ENCODE results near the gene CEP97.

The CEP97 gene

DNA sequence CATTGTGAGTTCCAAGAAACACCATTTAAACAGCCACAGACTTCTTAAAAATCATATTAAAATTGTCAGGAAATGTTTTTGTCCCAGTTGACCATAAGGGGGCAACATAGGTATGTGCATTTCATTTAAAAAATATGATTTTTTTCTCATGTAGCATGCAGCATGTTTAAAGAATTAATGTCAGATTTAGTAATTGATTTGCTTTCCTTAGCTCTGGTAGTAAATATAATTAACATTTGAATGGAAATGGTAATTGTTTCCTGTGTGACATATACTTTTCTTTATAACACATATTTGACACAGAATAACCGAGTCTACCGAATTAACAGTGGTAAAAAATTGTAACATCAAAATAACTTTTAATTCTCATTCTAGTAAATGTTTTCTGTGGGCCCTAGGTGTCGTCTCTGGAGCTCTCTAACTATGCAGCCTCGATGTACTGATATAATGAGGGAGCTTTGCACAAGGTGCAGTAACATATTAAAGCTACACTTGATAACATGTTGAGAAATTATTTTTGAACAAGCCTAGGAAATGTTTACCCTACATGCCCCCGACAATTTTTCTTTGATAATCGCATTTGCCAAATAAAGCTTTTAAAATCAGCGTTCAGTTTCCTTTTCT is 89.5 kb downstream of the CEP97 start:
- no peak overlapping the region for H3K4me3 ChIP-seq (ENCODE audit: low read depth, low read length)

DNA sequence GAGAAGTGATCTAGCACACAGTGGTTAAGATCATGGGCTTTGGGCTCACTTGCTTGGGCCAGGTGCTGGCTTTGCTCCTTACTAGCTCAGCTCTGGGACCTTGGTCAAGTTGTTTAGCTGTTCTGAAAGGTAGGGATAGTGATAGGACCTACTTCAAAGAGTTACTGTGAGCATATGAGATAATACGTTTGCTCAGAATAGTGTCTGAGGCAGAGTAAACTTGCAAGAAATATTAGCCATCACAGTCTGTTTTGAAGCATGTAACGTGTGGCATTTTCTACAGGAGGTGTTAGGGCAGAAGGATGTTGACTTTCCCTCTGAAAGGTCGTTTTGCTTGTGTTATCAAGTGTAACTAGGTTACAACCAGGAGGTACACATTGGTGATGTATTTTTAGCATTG is 90.4 kb downstream of the CEP97 start:
- H3K4me3 ChIP-seq (ENCODE audit: low read depth, low read length), result no peak overlapping the region

DNA sequence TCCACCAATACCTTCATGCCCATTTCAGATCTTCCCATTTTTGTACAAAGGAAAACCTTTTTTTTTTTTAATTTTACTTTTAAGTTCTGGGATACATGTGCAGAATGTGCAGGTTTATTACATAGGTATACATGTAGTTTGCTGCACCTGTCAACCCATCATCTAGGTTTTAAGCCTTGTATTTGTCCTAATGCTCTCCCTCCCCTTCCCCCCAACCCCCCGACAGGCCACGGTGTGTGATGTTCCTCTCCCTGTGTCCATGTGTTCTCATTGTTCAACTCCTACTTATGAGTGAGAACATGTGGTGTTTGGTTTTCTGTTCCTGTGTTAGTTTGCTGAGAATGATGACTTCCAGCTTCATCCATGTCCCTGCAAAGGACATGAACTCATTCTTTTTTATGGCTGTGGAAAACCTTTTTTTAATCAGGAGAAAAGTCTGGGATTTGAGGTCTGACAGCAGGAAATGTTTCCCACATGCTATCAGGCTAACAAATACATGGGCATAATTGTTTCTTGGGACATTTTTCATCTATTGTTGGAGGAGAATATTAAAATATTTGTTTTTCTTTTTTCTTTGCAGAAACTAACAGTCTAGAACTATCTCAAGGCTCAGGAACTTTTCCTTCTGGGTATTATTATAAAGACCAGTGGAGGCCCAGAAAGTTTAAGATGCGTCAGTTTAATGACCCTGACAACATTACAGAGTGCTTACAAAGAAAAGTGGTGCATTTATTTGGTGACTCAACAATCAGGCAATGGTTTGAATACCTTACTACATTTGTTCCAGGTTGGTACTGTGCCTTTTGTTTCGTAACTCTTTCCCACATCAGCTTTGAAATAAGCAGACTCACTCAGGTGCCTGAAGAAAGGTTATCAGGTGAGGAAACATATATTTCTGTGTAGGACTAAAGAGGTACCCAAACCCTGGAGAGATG is 92.1 kb downstream of the CEP97 start:
- H3K4me3 ChIP-seq (ENCODE audit: low read depth, low read length), result no peak overlapping the region

DNA sequence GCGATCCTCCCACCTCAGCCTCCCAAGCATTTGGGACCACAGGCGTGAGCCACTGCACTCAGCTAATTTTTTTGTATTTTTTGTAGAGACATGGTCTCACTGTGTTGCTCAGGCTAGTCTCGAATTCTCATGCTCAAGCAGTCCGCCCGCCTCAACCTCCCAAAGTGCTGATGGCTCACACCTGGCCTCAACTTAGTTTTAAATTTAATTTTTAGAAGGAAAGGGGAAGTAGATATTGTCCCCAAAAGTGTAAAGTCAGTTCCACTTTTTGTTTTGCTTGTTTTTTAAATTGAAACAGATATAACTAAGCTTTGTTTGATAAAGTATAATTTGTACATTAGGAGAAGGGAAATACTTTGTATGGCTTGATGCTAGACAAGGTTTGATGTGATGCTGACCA is 93.6 kb downstream of the CEP97 start:
- H3K4me3 ChIP-seq (ENCODE audit: low read depth, low read length), result no peak overlapping the region

DNA sequence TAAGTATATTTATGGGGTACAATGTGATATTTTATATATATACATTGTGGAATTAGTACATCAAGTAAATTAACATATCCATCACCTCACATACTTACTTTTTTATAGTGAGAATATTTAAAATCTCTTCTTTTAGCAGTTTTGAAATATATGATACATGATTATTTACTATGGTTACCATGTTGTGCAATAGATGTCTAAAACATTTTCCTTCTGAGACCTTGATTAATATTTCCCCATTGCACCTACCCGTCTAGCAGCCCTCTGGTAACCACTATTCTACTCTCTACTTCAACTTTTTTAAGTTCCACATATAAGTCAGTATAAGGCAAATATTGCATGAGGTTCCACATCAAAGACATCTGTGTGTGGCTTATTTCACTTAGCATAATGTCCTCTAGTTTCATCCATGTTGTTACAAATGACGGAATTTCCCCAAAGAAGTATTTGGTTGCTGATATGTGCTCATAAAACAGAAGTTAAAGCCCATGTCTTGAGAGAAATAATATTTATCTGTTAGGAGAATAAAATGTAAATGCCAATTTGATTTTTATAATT is 95.3 kb downstream of the CEP97 start:
- H3K4me3 ChIP-seq (ENCODE audit: low read depth, low read length), result no peak overlapping the region

Data from iPS-11a (cell line).